Measurements from ENCODE around the gene L3MBTL1.

DNA sequence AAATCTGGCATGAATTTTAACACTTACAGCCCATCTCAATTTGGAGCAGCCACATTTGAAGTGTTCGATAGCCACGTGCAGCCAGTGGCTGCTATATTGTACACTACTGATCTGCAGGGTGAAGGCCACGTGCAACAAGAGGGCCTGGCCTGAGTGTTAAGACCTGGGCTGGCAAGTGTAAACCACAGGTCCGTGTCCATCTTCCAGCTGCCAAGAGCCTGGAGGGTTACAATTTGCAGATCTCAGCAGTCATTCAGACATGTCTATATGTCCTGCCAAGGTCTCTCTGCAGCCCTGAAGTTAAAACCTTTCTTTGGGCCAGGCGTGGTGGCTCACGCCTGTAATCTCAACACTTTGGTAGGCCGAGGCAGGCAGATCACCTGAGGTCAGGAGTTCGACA, 65.4 kb downstream of the L3MBTL1 start:
- TF ChIP-seq, protein P1, sequence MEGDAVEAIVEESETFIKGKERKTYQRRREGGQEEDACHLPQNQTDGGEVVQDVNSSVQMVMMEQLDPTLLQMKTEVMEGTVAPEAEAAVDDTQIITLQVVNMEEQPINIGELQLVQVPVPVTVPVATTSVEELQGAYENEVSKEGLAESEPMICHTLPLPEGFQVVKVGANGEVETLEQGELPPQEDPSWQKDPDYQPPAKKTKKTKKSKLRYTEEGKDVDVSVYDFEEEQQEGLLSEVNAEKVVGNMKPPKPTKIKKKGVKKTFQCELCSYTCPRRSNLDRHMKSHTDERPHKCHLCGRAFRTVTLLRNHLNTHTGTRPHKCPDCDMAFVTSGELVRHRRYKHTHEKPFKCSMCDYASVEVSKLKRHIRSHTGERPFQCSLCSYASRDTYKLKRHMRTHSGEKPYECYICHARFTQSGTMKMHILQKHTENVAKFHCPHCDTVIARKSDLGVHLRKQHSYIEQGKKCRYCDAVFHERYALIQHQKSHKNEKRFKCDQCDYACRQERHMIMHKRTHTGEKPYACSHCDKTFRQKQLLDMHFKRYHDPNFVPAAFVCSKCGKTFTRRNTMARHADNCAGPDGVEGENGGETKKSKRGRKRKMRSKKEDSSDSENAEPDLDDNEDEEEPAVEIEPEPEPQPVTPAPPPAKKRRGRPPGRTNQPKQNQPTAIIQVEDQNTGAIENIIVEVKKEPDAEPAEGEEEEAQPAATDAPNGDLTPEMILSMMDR (IDR thresholded peaks at IDR 0.05; ENCODE audit: extremely low read depth in 1 of 2, insufficient read depth in 1 of 2, low read depth in 1 of 2, low read length in 2 of 2): no peak
- no peak for TF ChIP-seq MYC (IDR thresholded peaks at IDR 0.05; ENCODE audit: low read depth, low read length)
- TF ChIP-seq POLR2A (IDR thresholded peaks at IDR 0.05; ENCODE audit: low read depth, low read length): no peak
- TF ChIP-seq EZH2 (IDR thresholded peaks at IDR 0.05; ENCODE audit: borderline replicate concordance, low read depth, low read length, severe bottlenecking): no peak
- TF ChIP-seq POLR2AphosphoS5 (IDR thresholded peaks at IDR 0.05; ENCODE audit: insufficient read depth, low read depth, low read length): no peak
- TF ChIP-seq, protein P2, sequence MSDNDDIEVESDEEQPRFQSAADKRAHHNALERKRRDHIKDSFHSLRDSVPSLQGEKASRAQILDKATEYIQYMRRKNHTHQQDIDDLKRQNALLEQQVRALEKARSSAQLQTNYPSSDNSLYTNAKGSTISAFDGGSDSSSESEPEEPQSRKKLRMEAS (IDR thresholded peaks at IDR 0.05; ENCODE audit: insufficient read depth, insufficient read length): no peak
- no peak for TF ChIP-seq FOS (IDR thresholded peaks at IDR 0.05; ENCODE audit: borderline replicate concordance, insufficient read depth, low read length)
- TF ChIP-seq JUN (IDR thresholded peaks at IDR 0.05; ENCODE audit: borderline replicate concordance, insufficient read depth, insufficient read length, low read depth): no peak
